ENCODE results near the gene CNTF. TPM values are rescaled to one million over a fixed set of nuclear protein-coding genes. Genes with fewer than 3 reads are reported as not detected.
A peak's percentile ranks its signal among the peaks of the same experiment; 100 is the strongest.

CNTF gene
- total and polyA plus RNA-seq, 12 donors, result 0.15 to 1.6 (median 1.1) TPM

- no peak for TF ChIP-seq CTCF (IDR thresholded peaks at IDR 0.05)
- intact Hi-C loops (cut with DNase I), result loop anchor here in 1 of 10 donors (5.0 kb wide), 1 partner anchor 37 kb away; no protein-coding TSS in a partner anchor
- Histone ChIP-seq H3K4me1 (peaks cover 12 to 73% (median 65%) of the 10 kb centered on the region in 9 donors), H3K27me3 (no peaks in the 10 kb centered on the region), H3K9me3 (no peaks in the 10 kb centered on the region), H3K27ac (peak overlapping the region; percentile 95 to 100 (median 99)), H3K4me3 (peak overlapping the region; percentile 69 to 99 (median 90)), H3K36me3 (peaks cover 0 to 14% (median 0%) of the 10 kb centered on the region in 9 donors)
- WGBS, 2 donors, result 2% methylated on average over 2 of the region's 2 CpGs
- ATAC-seq (no peak), DNase-seq (no peak)
Measured at GRCh38 chr11:58580311-58580710, 42.2 kb upstream of the CNTF start.

- Histone ChIP-seq H3K27me3 (no peaks in the 10 kb centered on the region), H3K27ac (peak overlapping the region in 1 of 10 donors; percentile 95), H3K4me1 (peaks cover 3 to 72% (median 55%) of the 10 kb centered on the region in 9 donors), H3K4me3 (no peak overlapping the region), H3K36me3 (peaks cover 0 to 34% (median 0%) of the 10 kb centered on the region in 9 donors), H3K9me3 (no peaks in the 10 kb centered on the region)
- ATAC-seq (no peak), DNase-seq (no peak)
- WGBS, 2 donors, result 89 to 95% methylated on average over 1 of the region's 1 CpG
- no peak for TF ChIP-seq CTCF (IDR thresholded peaks at IDR 0.05)
- intact Hi-C loops (cut with DNase I), result loop anchor here in 1 of 10 donors (5.0 kb wide), 1 partner anchor 35 kb away; no protein-coding TSS in a partner anchor
Measured at GRCh38 chr11:58582437-58582836, 40.0 kb upstream of the CNTF start.

GRCh38 chr11:58586998-58587397, 35.5 kb upstream of the CNTF start:
- peaks cover 3 to 56% (median 38%) of the 10 kb centered on the region in 9 donors for H3K4me1 ChIP-seq
- no peaks in the 10 kb centered on the region for H3K27me3 ChIP-seq
- intact Hi-C loops (cut with DNase I), result no loop called here
- DNase-seq, result no peak
- peaks cover 0 to 45% (median 0%) of the 10 kb centered on the region in 9 donors for H3K36me3 ChIP-seq
- ATAC-seq, result no peak
- no peak overlapping the region for H3K4me3 ChIP-seq
- no peak for TF ChIP-seq CTCF (IDR thresholded peaks at IDR 0.05)
- WGBS, 2 donors, result 88 to 89% methylated on average over 2 of the region's 2 CpGs
- no peak overlapping the region for H3K27ac ChIP-seq
- no peaks in the 10 kb centered on the region for H3K9me3 ChIP-seq

- DNase-seq, result no peak
- TF ChIP-seq CTCF (IDR thresholded peaks at IDR 0.05), result no peak
- Histone ChIP-seq H3K36me3 (peaks cover 0 to 43% (median 0%) of the 10 kb centered on the region in 9 donors), H3K27me3 (no peaks in the 10 kb centered on the region), H3K9me3 (no peaks in the 10 kb centered on the region), H3K4me3 (no peak overlapping the region), H3K27ac (no peak overlapping the region), H3K4me1 (peaks cover 0 to 38% (median 11%) of the 10 kb centered on the region in 9 donors)
- ATAC-seq, result no peak
- intact Hi-C loops (cut with DNase I), result no loop called here
- 88 to 89% methylated on average over 3 of the region's 3 CpGs for WGBS, 2 donors
Measured at GRCh38 chr11:58591659-58592058, 30.8 kb upstream of the CNTF start.

All from heart right ventricle (tissue), 16 donors.